LNCAP (cell line): ENCODE data around the gene CCL15.

Experiments used
- CTCF ChIP-seq: fragments of 450-650 bp; IDR thresholded peaks from 2 replicates; pipeline ENCODE4 v1.5.1; 2017; ENCODE audit warnings: mild to moderate bottlenecking

The CCL15 gene

GRCh38 chr17:35965272-35965671 lies 36.1 kb downstream of the CCL15 start:
- TF ChIP-seq CTCF: no peak

- no peak for TF ChIP-seq CTCF
Measured at GRCh38 chr17:35963663-35964062, 37.7 kb downstream of the CCL15 start.

- no peak for TF ChIP-seq CTCF
Measured at GRCh38 chr17:35953720-35954119, 47.6 kb downstream of the CCL15 start.

GRCh38 chr17:35949401-35949800 lies 52.0 kb downstream of the CCL15 start:
- TF ChIP-seq CTCF: no peak

GRCh38 chr17:35948092-35948491 lies 53.3 kb downstream of the CCL15 start:
- TF ChIP-seq CTCF: no peak
